Thyroid gland (tissue), 4 donors: ENCODE measurements around the gene ELOVL7. TPM values are rescaled to one million over a fixed set of nuclear protein-coding genes. Genes with fewer than 3 reads are reported as not detected.
"Not testable (repeated sequence)": the region's sequence is repeated elsewhere in the genome, so short reads cannot be mapped to it uniquely, and the experiment has no call there.

Experiments used
- DNase-seq, 2 donors: peaks; one replicate each; pipeline ENCODE4 v3.0.0-alpha.2; 2019
- H3K27ac ChIP-seq, 3 donors: fragments of 200-600 bp; sonication (generic); 1 replicate in 2 of 3; 2 replicates in 1 of 3; pipeline ENCODE4 v1.5.1; 2016 to 2019; ENCODE audit warnings: mild to moderate bottlenecking in 1 of 3, moderate library complexity in 1 of 3
- H3K27me3 ChIP-seq: fragments of 200-600 bp; sonication (generic); one replicate; pipeline ENCODE4 v1.5.1; 2019
- H3K36me3 ChIP-seq, 2 donors: fragments of 200-600 bp; sonication (generic); one replicate each; pipeline ENCODE4 v1.5.1; 2016 to 2019
- H3K4me1 ChIP-seq, 2 donors: fragments of 200-600 bp; sonication (generic); one replicate each; pipeline ENCODE4 v1.5.1; 2017 to 2019
- H3K4me3 ChIP-seq, 3 donors: fragments of 200-600 bp; sonication (generic); replicated peaks in 1 of 3; 1 replicate in 2 of 3; 2 replicates in 1 of 3; pipeline ENCODE4 v1.5.1; 2016; ENCODE audit warnings: mild to moderate bottlenecking in 1 of 3
- H3K9me3 ChIP-seq: fragments of 200-600 bp; sonication (generic); one replicate; pipeline ENCODE4 v1.5.1; 2017
- CTCF ChIP-seq, 6 experiments: fragments of 200-600 bp in 3 of 6; fragments of 450-650 bp in 3 of 6; sonication (generic) in 3 of 6; IDR thresholded peaks; one replicate each; pipeline ENCODE4 v1.5.1; 2016 to 2019; ENCODE audit warnings: antibody characterized with exemption in 6 of 6, mild to moderate bottlenecking in 2 of 6, inconsistent platforms in 1 of 6, moderate library complexity in 1 of 6
- POLR2A ChIP-seq, 2 donors: fragments of 450-650 bp; IDR thresholded peaks; one replicate each; pipeline ENCODE4 v1.6.1; 2017; ENCODE audit warnings: antibody characterized with exemption in 2 of 2, mild to moderate bottlenecking in 2 of 2, moderate library complexity in 1 of 2
- WGBS, 2 donors: methylation state at CpG; one replicate each; pipeline ENCODE4 v1.1.5; 2017; 5-methylcytosine and 5-hydroxymethylcytosine counted together
- intact Hi-C: fragments of 100-400 bp; cut with DNase I; formaldehyde crosslinking; loops from one replicate; pipeline ENCODE4 v1.15.1; 2023
- total RNA-seq, 4 donors: library from RNA; depleted of rRNA; stranded (reverse); fragments of >200 nt; gene quantifications; one replicate each; pipeline ENCODE4 v1.2.3, GENCODE V29; 2016

Gene ELOVL7
- total RNA-seq, 4 donors from 2014 or later = 15.2 to 52.2 (median 22.7) TPM

GRCh38 chr5:60718166-60718892, 125.7 kb downstream of the ELOVL7 start:
- no peak overlapping the region for H3K27ac ChIP-seq
- H3K9me3 ChIP-seq = no peaks in the 10 kb centered on the region
- no peak for TF ChIP-seq CTCF (IDR thresholded peaks at IDR 0.05)
- no peak for TF ChIP-seq POLR2A (IDR thresholded peaks at IDR 0.05)
- H3K4me1 ChIP-seq = no peaks in the 10 kb centered on the region
- DNase-seq = no peak
- intact Hi-C loops = no loop called here
- no peaks in the 10 kb centered on the region for H3K27me3 ChIP-seq
- WGBS, 2 donors = 87% methylated on average over 3 of the region's 3 CpGs
- H3K36me3 ChIP-seq = no peaks in the 10 kb centered on the region
- H3K4me3 ChIP-seq = no peak overlapping the region

GRCh38 chr5:60715201-60715928, 128.7 kb downstream of the ELOVL7 start:
- H3K4me1 ChIP-seq, H3K27me3 ChIP-seq, DNase-seq, H3K9me3 ChIP-seq, intact Hi-C loops, H3K27ac ChIP-seq, H3K36me3 ChIP-seq, H3K4me3 ChIP-seq: not testable (repeated sequence)
- WGBS, 2 donors = 83 to 100% methylated on average over 1 to 3 of the region's 3 CpGs

GRCh38 chr5:60712950-60713349, 131.1 kb downstream of the ELOVL7 start:
- TF ChIP-seq CTCF (IDR thresholded peaks at IDR 0.05) (no peak), POLR2A (IDR thresholded peaks at IDR 0.05) (no peak)
- Histone ChIP-seq H3K27ac (no peak overlapping the region), H3K27me3 (no peaks in the 10 kb centered on the region), H3K4me1 (no peaks in the 10 kb centered on the region), H3K9me3 (no peaks in the 10 kb centered on the region), H3K4me3 (no peak overlapping the region), H3K36me3 (no peaks in the 10 kb centered on the region)
- intact Hi-C loops = no loop called here
- no peak for DNase-seq
- 94 to 96% methylated on average over 5 of the region's 5 CpGs for WGBS, 2 donors

- WGBS, 2 donors = 79 to 85% methylated on average over 3 of the region's 3 CpGs
- intact Hi-C loops = not testable (repeated sequence)
These were observed 132.2 kb downstream of the ELOVL7 start for GRCh38 chr5:60711892-60712291.

GRCh38 chr5:60710362-60710761, 133.7 kb downstream of the ELOVL7 start:
- Histone ChIP-seq H3K4me1 (no peaks in the 10 kb centered on the region), H3K36me3 (no peaks in the 10 kb centered on the region), H3K4me3 (no peak overlapping the region), H3K27me3 (no peaks in the 10 kb centered on the region), H3K9me3 (no peaks in the 10 kb centered on the region), H3K27ac (no peak overlapping the region)
- no peak for DNase-seq
- WGBS, 2 donors = 55 to 63% methylated on average over 3 of the region's 3 CpGs
- TF ChIP-seq POLR2A (IDR thresholded peaks at IDR 0.05) (no peak), CTCF (IDR thresholded peaks at IDR 0.05) (no peak)
- intact Hi-C loops = no loop called here

More at GRCh38 chr5:60711892-60712291, 132.2 kb downstream of the ELOVL7 start:
- not testable (repeated sequence) for H3K4me1 ChIP-seq, H3K9me3 ChIP-seq, H3K27me3 ChIP-seq, H3K4me3 ChIP-seq, H3K36me3 ChIP-seq, DNase-seq, H3K27ac ChIP-seq

- peaks cover 11 to 15% of the 10 kb centered on the region in 2 donors for H3K4me1 ChIP-seq
- H3K36me3 ChIP-seq = no peaks in the 10 kb centered on the region
- H3K4me3 ChIP-seq = no peak overlapping the region
- H3K27ac ChIP-seq = no peak overlapping the region
- H3K27me3 ChIP-seq = no peaks in the 10 kb centered on the region
- TF ChIP-seq POLR2A (IDR thresholded peaks at IDR 0.05) (no peak), CTCF (IDR thresholded peaks at IDR 0.05) (no peak)
- DNase-seq = no peak
- intact Hi-C loops = no loop called here
- H3K9me3 ChIP-seq = no peaks in the 10 kb centered on the region
These were observed 138.9 kb downstream of the ELOVL7 start for GRCh38 chr5:60705144-60705543.
